NCI-H446 (cell line): Measurements from ENCODE around the gene WDR90.
"Not testable (repeated sequence)": the region's sequence is repeated elsewhere in the genome, so short reads cannot be mapped to it uniquely, and the experiment has no call there.

Experiments used
- DNase-seq, 2 experiments: peaks; one replicate each; lab custom pipeline; 2025; lab: John Stamatoyannopoulos, UW

WDR90 gene

GRCh38 chr16:689175-689897, 40.2 kb downstream of the WDR90 start:
- no peak for DNase-seq

DNA sequence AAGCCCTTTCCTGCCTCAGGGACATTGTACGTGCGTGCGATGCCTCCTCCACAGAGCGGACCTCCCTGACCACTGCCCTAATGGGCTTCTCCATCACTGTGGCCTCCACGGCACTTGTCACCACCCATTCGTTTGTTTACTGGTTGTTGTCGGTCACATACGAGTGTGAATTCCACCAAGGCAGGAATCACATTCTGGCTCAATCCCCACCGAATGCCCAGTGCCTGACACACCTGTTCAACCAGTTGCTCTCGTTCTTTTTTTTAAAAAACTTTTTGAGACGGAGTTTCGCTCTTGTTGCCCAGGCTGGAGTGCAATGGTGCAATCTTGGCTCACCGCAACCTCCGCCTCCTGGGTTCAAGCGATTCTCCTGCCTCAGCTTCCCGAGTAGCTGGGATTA, 42.1 kb downstream of the WDR90 start:
- not testable (repeated sequence) for DNase-seq

GRCh38 chr16:692356-693108, 43.4 kb downstream of the WDR90 start:
- no peak for DNase-seq

DNA sequence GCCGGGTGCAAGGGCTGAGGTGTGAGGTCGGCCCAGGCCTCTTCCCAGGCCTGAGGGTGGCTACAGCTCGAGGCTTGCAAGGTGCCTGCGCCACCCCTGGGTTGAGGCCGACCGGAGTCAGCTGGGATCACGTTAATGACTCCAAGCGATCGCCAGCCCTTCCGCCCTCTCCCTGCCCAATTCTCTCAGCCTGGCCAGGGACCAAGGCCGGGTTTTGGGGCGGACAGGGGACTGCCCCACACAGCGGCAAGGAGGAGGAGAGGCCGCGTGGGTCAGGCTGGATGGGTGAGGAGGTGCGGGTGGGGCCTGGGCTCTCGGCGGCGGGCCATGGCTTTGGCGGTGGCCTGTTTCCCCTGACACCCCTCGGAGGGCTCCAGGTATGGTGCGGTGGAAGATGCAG, 44.2 kb downstream of the WDR90 start:
- no peak for DNase-seq

GRCh38 chr16:693766-694165, 44.6 kb downstream of the WDR90 start:
- DNase-seq: no peak

DNA sequence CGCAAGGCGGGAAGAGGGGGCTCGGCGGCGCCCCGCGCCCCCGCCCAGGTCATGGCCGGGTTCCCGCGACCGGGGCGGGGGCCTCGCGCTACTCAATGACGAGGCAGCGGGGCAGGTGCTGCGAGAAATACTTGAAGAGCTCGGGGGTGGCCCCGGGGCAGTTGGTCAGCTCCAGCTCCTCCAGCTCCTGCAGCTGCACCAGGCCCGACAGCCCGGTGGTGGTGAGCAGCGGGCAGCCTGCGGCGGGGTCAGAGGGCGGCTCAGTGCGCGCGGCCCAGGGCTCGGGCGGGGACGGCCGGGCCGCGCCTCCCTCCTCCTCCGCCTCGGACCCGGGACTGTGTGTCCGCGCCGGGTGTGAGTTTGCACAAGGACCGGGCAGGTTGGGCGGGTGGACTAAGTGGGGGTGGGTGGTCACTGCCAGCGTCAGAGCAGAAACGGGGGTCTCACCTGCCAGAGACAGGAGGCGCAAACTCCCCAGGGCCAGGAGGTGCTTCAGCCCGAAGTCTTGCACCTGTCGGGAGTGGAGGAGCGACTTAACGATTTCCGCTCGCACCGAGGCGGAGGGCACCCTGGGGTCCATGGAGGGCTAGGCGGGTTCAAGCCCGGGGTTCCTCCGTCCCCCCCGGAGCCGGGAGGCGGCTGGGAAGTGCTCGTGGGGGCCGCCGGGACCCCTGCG, 45.2 kb downstream of the WDR90 start:
- DNase-seq: no peak

GRCh38 chr16:694863-695354, 45.7 kb downstream of the WDR90 start:
- DNase-seq: no peak

- DNase-seq: no peak
These were observed 46.4 kb downstream of the WDR90 start for GRCh38 chr16:695355-696089.

DNA sequence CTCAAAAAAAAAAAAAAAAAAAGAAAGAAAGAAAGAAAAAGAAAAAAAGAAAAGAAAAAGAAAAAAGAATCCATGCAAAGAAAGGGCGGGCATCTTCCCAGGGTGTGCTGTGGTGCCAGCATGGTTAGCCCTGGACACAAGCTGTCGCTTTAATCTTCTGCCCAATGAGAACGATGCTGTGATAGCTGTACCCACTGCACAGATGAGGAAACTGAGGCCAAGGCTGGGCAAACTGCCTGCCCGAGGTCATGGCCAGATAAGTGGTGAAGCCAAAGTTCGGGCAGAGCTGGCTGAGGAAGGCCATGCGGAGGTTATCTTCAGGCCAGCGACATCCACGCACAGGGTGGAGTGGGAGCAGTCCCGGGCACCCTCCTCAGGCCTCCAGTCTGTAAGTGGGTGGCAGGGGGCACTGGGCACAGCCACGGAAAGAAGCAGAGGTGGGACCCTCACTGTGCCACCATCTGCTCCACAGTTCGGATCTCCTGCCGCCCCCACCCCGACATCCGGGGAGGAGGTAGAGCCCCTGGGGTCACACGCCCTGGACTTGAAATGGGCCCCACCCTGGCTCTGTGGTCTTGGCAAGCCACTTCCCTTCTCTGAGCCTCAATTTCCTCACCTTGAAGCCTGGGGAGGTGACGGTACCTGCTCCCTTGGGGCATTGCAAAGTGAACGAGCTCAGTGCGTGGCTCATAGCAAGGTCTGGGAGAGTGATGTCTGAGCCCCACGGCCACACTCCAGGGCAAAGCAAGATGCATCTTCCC, 49.9 kb downstream of the WDR90 start:
- no peak for DNase-seq

- DNase-seq: no peak
These were observed 51.8 kb downstream of the WDR90 start for GRCh38 chr16:700684-701584.

DNA sequence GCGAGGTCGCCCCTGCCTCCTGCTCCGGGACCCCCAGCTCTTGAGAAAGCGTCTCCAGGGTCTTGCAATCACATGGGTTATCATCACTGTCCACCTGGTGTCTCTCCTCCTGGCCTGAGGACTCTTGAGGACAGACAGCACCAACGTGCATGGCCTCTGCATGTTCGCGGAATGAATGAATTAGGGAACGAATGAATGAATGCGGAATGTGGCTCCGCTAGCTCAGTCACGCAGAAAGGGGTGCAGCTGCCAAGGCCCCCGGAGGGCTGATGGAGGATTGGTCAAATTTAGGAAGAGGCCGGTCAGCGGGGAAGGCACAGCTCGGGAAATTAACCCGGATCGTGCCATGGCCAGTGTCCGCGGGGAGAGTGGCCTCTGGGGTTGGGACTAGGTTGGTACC, 53.2 kb downstream of the WDR90 start:
- no peak for DNase-seq

DNA sequence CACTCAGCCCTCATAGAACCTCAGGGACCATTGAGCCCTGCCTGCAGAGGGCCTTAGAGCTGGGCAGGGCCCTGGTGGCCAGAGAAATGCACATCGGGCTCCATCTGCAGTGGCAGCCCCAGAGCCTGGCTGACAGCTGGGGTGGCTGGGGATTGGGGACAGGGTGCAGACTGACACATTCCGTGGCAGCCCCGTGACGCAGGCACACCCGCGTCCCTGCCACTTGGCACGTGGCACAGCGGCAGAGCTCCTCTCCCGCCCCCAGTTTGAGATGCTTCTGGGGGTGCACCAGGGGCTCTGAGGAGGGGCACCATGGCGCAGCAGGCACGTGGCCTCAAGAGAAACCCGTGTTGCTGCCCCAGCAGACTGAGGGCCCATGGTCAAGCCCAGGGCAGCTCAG, 54.2 kb downstream of the WDR90 start:
- DNase-seq: no peak

GRCh38 chr16:704047-704446, 54.9 kb downstream of the WDR90 start:
- no peak for DNase-seq

- no peak for DNase-seq
These were observed 55.6 kb downstream of the WDR90 start for GRCh38 chr16:704552-705380.

DNA sequence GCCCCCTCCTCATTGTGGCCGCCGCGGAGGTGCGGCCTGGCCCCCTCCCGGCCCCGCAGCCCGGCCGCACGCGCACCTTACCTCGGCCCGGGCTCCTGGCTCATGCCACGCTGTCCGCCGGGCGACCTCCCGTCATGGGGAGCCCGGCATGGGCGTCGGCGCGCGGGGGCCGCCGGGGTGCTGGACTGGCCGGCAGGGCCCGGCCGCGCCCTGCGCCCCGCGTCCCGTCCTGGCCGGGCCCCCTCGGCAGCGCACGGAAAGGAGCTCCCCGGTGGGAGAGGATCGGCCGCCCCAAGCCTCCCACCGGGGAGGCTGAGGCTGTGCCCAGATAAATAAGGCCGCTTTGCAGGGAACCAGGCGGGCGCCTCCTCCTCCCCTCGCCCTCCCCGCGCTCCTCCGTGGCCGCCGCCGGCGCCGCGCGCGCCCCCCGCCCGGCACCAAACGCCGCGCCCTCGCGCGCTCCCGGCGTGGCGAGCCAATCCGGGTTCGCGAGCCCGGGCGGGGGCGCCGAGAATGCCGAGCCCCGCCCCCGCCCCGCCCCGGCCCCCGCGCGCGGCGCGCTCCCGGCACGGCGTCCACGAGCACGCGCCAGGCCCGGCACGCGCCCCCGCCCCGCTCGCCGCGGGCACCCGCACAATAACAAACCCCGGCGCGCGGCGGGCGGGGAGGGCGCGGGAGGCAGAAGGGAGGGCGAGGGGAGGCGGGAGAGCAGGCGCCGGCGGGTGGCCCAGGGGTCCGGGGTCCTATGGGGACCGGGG, 56.4 kb downstream of the WDR90 start, which contains the start of gene FBXL16:
FBXL16 (minus strand) TSS at position 371 of the 758 bp plus-strand sequence. CDS start 8,396 bp downstream, outside the sequence.
- peak in 1 of 2 experiments; percentile 87 for DNase-seq

- DNase-seq: no peak
These were observed 57.3 kb downstream of the WDR90 start for GRCh38 chr16:706189-707061.

- no peak for DNase-seq
These were observed 57.9 kb downstream of the WDR90 start for GRCh38 chr16:707062-707538.
